HepG2 (cell line): ENCODE measurements around the gene HDAC4. TPM values are rescaled to one million over a fixed set of nuclear protein-coding genes. Genes with fewer than 3 reads are reported as not detected.

Experiments used
- ARHGAP35 ChIP-seq: sonication (generic); formaldehyde crosslinking; IDR thresholded peaks from 2 replicates; pipeline ENCODE4 v1.9.0; 2022; ENCODE audit warnings: mild to moderate bottlenecking, inconsistent platforms, moderate library complexity, missing genetic modification reagents, borderline replicate concordance
- CAMTA2 ChIP-seq: sonication (generic); formaldehyde crosslinking; IDR thresholded peaks from 2 replicates; pipeline ENCODE4 v1.4.0; 2020; ENCODE audit warnings: mild to moderate bottlenecking, missing genetic modification reagents, borderline replicate concordance
- EHMT2 ChIP-seq: fragments of 200-600 bp; sonication (generic); IDR thresholded peaks from 2 replicates; pipeline ENCODE4 v1.7.0; 2017; ENCODE audit warnings: antibody characterized with exemption, low read depth, low read length, borderline replicate concordance
- ETV5 ChIP-seq: IDR thresholded peaks from 2 replicates; pipeline ENCODE4 v1.6.1; 2018; ENCODE audit warnings: missing biosample characterization, missing genetic modification reagents, inconsistent platforms, borderline replicate concordance
- ETV6 ChIP-seq: sonication (generic); formaldehyde crosslinking; conservative IDR thresholded peaks from 2 replicates; pipeline ENCODE4 v1.4.0; 2020; ENCODE audit warnings: missing genetic modification reagents
- HIVEP1 ChIP-seq: sonication (generic); formaldehyde crosslinking; IDR thresholded peaks from 2 replicates; pipeline ENCODE4 v1.4.0; 2020; ENCODE audit warnings: mild to moderate bottlenecking, missing genetic modification reagents
- KAT7 ChIP-seq: IDR thresholded peaks from 2 replicates; pipeline ENCODE4 v1.6.1; 2018; ENCODE audit warnings: borderline replicate concordance, missing compliant biosample characterization
- MBNL3 ChIP-seq: fragments of 250-450 bp; sonication (Bioruptor Pico); conservative IDR thresholded peaks from 2 replicates; pipeline ENCODE4 v1.8.0; 2022; ENCODE audit warnings: mild to moderate bottlenecking, inconsistent platforms
- NFIB ChIP-seq: sonication (generic); formaldehyde crosslinking; IDR thresholded peaks from 2 replicates; pipeline ENCODE4 v1.9.0; 2021; ENCODE audit warnings: missing genetic modification reagents, mild to moderate bottlenecking, borderline replicate concordance
- PHF5A ChIP-seq: IDR thresholded peaks from one replicate; pipeline ENCODE4 v1.6.1; 2018; ENCODE audit warnings: low read depth, missing genetic modification reagents; ENCODE audit not compliant: unreplicated experiment
- RFX5 ChIP-seq: IDR thresholded peaks from 2 replicates; pipeline ENCODE4 v1.6.1; 2011; ENCODE audit warnings: low read depth, low read length, improper control_type of control experiment
- SSRP1 ChIP-seq: IDR thresholded peaks from 2 replicates; pipeline ENCODE4 v1.6.1; 2016; ENCODE audit warnings: control low read depth
- SYNCRIP ChIP-seq: fragments of 200-400 bp; formaldehyde crosslinking; IDR thresholded peaks from 2 replicates; pipeline ENCODE4 v1.6.1; 2018; ENCODE audit warnings: mild to moderate bottlenecking, low read depth, low read length; ENCODE audit not compliant: insufficient read depth
- TGIF2 ChIP-seq: IDR thresholded peaks from 2 replicates; pipeline ENCODE4 v1.6.1; 2016; ENCODE audit warnings: control low read depth, missing compliant biosample characterization
- TRIM24 ChIP-seq: sonication (generic); formaldehyde crosslinking; IDR thresholded peaks from 2 replicates; pipeline ENCODE4 v1.8.0; 2022; ENCODE audit warnings: mild to moderate bottlenecking, missing genetic modification reagents
- ZFP90 ChIP-seq: sonication (generic); formaldehyde crosslinking; IDR thresholded peaks from 2 replicates; pipeline ENCODE4 v1.8.0; 2022; ENCODE audit warnings: missing genetic modification reagents, mild to moderate bottlenecking, inconsistent platforms, borderline replicate concordance
- ZNF124 ChIP-seq: sonication (generic); formaldehyde crosslinking; IDR thresholded peaks from 2 replicates; pipeline ENCODE4 v1.4.0; 2020; ENCODE audit warnings: missing genetic modification reagents
- ZNF33A ChIP-seq: sonication (generic); formaldehyde crosslinking; IDR thresholded peaks from 2 replicates; pipeline ENCODE4 v1.5.1; 2020; ENCODE audit warnings: missing genetic modification reagents, mild to moderate bottlenecking, moderate library complexity, borderline replicate concordance
- ZNF562 ChIP-seq: sonication (generic); formaldehyde crosslinking; IDR thresholded peaks from 2 replicates; pipeline ENCODE4 v1.8.0; 2022; ENCODE audit warnings: missing genetic modification reagents, borderline replicate concordance
- ZNF850 ChIP-seq: sonication (generic); formaldehyde crosslinking; conservative IDR thresholded peaks from 2 replicates; pipeline ENCODE4 v1.9.0; 2021; ENCODE audit warnings: mild to moderate bottlenecking, missing genetic modification reagents
- polyA plus RNA-seq, 8 experiments: library from polyadenylated mRNA; depleted of rRNA in 3 of 8; stranded (reverse) in 7 of 8; unstranded in 1 of 8; fragments of >200 nt; fragmentation: Illumina TruSeq in 4 of 8; extraction: Trizol in 4 of 8; gene quantifications; 2 replicates each; pipeline versions ENCODE4 v1.2.1 to v1.2.3, GENCODE V29; 2011 to 2016; ENCODE audit warnings: low read depth in 4 of 8, missing spikeins in 1 of 8, mixed read lengths in 1 of 8; ENCODE audit not compliant: insufficient read depth in 1 of 8
- total RNA-seq, 5 experiments: library from RNA; depleted of rRNA; stranded (reverse); fragments of >200 nt; fragmentation: Illumina TruSeq; extraction: Trizol; gene quantifications; 2 replicates each; pipeline ENCODE4 v1.2.3, GENCODE V29; 2016; ENCODE audit warnings: low read depth in 1 of 5
- TF ChIP-seq, protein P1 (sequence below): sonication (generic); formaldehyde crosslinking; IDR thresholded peaks from 2 replicates; pipeline ENCODE4 v1.4.0; 2020; ENCODE audit warnings: mild to moderate bottlenecking, missing genetic modification reagents
- TF ChIP-seq, protein P2 (sequence below): sonication (generic); formaldehyde crosslinking; IDR thresholded peaks from 2 replicates; pipeline ENCODE4 v1.4.0; 2020; ENCODE audit warnings: missing genetic modification reagents

Gene HDAC4
- total and polyA plus RNA-seq, 2 of the 13 experiments (the other 11 are each of a cell fraction or from before 2014, with no cell fraction given), result 10.1 to 11.5 TPM

DNA sequence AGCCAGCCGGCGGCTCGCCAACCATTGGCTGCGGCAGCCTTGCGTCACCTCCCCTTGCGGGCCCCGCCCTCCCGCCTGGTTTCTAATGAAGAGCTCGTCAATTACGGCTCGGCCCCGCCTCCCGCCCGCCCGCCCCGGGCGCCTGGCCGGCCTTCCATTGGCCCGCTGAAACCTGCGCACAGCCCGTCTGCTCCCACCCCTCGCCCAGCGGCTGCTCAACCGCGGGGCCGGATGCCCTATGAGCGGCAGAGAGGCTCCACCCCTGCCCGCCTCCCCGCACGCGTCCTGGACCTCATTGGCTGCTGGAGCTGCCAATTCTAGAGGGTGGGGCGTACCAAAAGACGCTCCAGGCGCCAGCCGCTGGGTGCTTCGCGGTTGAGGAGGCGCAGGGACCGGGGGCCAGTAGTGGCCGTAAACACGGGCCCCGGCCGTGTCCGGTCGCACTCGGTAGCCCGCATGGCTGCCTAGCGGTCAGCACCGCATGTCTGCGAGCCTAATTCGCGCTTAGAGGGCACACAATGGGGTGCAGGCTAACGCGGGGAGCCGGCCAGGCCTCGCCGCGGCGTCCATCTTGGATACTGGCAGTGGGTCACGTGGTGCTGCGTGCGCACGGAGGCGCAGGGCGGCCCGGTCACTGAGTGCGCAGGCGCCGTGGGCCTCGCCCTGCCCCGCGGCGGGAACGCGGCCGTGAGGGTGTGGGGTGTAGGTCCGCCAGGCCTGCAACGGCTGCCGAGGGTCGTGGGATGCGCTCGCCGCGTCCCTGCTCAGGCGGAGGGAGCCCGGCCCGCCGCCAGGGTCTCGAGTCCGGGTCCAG lies 454 bp upstream of the HDAC4 start (continued):
- TF ChIP-seq, protein P1, sequence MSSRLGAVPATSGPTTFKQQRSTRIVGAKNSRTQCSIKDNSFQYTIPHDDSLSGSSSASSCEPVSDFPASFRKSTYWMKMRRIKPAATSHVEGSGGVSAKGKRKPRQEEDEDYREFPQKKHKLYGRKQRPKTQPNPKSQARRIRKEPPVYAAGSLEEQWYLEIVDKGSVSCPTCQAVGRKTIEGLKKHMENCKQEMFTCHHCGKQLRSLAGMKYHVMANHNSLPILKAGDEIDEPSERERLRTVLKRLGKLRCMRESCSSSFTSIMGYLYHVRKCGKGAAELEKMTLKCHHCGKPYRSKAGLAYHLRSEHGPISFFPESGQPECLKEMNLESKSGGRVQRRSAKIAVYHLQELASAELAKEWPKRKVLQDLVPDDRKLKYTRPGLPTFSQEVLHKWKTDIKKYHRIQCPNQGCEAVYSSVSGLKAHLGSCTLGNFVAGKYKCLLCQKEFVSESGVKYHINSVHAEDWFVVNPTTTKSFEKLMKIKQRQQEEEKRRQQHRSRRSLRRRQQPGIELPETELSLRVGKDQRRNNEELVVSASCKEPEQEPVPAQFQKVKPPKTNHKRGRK (CRISPR knock-in tag), result peak; percentile 76; the same call in 1 of the 2 replicates
- no peak; the same call in 1 of the 2 replicates for TF ChIP-seq KAT7 (CRISPR knock-in tag)
- TF ChIP-seq PHF5A (CRISPR knock-in tag), result peak; percentile 23
- TF ChIP-seq CAMTA2 (CRISPR knock-in tag), result peak; percentile 98; the same call in 1 of the 2 replicates
- peak; percentile 59 for TF ChIP-seq RFX5
- TF ChIP-seq ZNF850 (CRISPR knock-in tag), result peak; percentile 81; the same call in 1 of the 2 replicates
- TF ChIP-seq ZNF33A (CRISPR knock-in tag), result 0 out of 2 replicates have a peak, but pooled peaks have one; percentile 71
- TF ChIP-seq ZNF124 (CRISPR knock-in tag), result peak; percentile 92
- no peak for TF ChIP-seq MBNL3 (CRISPR knock-in tag)
- TF ChIP-seq TRIM24 (CRISPR knock-in tag), result no peak
- TF ChIP-seq NFIB, result peak; percentile 92; the same call in 1 of the 2 replicates
- TF ChIP-seq ETV6, result peak; percentile 95
- TF ChIP-seq ETV5 (CRISPR knock-in tag), result peak; percentile 47
- TF ChIP-seq ARHGAP35 (CRISPR knock-in tag), result peak; percentile 99
- peak; percentile 92; the same call in 1 of the 2 replicates for TF ChIP-seq ZNF562 (CRISPR knock-in tag)
- peak; percentile 68; the same call in 1 of the 2 replicates for TF ChIP-seq TGIF2 (CRISPR knock-in tag)
- TF ChIP-seq SYNCRIP, result no peak
- TF ChIP-seq HIVEP1 (CRISPR knock-in tag), result peak; percentile 90
- TF ChIP-seq, protein P2, sequence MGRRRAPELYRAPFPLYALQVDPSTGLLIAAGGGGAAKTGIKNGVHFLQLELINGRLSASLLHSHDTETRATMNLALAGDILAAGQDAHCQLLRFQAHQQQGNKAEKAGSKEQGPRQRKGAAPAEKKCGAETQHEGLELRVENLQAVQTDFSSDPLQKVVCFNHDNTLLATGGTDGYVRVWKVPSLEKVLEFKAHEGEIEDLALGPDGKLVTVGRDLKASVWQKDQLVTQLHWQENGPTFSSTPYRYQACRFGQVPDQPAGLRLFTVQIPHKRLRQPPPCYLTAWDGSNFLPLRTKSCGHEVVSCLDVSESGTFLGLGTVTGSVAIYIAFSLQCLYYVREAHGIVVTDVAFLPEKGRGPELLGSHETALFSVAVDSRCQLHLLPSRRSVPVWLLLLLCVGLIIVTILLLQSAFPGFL, result peak; percentile 94
- peak; percentile 65; the same call in 1 of the 2 replicates for TF ChIP-seq EHMT2
- TF ChIP-seq SSRP1, result no peak
- peak; percentile 99 for TF ChIP-seq ZFP90 (CRISPR knock-in tag)
